HG03432 (cell line): Measurements from ENCODE around the gene NUAK2.
"Not testable (repeated sequence)": the region's sequence is repeated elsewhere in the genome, so short reads cannot be mapped to it uniquely, and the experiment has no call there.

Source experiments
- ATAC-seq: cut with Tn5 transposase; IDR thresholded peaks from one replicate; pipeline ENCODE4 v1.9.1; 2021; ENCODE audit warnings: mild to moderate bottlenecking, moderate library complexity; ENCODE audit not compliant: unreplicated experiment

The NUAK2 gene

DNA sequence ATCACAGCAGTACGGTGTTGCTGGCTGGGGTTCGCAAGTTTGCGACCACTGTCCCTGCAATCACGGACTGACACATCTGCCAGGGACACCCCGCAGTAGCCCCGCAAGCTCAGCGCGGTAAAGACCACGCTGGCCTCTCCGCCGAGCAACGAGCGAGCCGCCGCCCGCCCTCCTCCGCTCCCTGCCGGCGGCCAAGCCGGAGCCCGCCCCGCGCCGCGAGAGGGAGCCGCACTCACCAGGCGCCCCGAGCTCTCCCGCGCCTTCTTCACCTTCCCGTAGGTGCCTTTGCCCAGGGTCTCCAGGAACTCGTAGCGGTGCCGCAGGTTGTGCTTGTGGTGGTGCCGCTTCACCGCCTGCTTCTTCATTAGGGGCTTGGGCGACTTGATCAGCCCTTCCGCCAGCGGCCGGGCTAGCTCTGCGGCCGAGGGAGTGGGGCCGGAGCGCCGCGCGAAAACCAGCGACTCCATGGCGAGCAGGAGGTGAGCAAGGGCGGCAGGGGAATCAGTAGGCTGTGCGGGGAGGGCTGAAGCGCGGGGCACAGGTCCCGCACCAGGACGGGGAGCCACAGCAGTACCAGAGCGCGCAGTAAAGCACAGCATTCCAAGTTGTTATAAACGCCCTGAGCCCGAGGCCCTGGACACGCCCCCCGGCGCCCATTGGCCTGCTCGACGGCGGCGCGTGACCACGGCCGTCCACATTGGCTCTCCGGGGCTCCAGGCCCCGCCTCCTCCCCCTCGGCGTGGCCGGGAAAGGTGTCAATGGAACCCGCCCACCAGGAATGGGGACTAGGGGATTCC lies at the start of gene NUAK2:
NUAK2 (minus strand) TSS at position 584 of the 797 bp plus-strand sequence; CDS start at position 467, 117 bp downstream.
- ATAC-seq = peak; percentile 64

DNA sequence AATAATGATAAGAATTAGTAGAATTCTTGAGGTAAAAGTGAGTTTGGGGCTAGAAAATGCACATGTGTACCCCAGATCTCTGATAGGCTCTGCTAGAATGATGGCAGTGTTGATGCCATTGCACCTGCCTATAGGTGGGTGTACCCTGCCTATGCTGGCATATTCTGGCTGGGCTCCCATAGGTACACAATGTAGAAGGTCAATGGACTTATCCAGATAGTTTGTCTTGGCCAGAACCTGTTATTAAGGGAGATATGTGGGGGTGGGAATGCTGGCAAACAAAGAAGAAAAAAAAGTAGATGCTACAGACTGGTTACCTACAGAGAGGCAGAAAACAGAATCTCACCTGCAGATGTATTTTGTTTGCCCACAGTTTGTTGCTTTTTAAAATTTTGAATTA lies 49.2 kb upstream of the NUAK2 start:
- no peak for ATAC-seq

DNA sequence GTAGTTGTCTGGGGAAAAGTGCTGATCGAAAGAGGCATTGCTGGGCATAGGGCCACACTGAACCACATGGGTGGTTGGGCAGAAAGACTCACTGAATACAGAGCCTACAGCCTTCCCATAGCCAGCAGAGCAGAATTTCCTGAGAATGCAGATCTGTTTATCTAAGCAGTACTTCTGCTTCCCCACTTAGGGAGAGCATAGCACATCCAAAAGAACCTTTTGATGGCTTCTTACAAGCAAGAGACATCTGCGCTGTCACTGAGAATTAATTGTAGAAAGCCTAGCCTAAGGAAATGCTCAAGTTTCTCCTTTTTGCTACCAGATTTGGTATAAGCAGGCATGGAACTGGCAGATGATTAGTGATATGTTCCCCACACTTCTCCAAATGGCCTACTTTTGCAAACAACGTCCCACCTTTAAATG lies 48.2 kb upstream of the NUAK2 start:
- ATAC-seq = no peak

DNA sequence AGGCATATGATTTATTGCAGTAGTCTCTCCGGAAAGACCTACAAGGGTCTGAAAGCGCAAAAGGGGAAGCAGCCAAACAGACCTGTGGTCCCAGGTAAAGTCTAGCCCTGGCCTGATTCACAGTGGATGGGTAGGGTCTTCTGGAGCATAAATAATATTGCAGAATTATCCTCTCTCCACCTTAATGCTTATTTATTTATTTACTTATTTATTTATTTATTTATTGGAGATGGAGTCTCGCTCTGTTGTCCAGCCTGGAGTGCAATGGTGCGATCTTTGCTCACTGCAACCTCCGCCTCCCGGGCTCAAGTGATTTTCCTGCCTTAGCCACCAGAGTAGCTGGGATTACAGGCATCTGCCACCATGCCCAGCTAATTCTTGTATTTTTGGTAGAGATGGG lies 46.9 kb upstream of the NUAK2 start:
- no peak for ATAC-seq

DNA sequence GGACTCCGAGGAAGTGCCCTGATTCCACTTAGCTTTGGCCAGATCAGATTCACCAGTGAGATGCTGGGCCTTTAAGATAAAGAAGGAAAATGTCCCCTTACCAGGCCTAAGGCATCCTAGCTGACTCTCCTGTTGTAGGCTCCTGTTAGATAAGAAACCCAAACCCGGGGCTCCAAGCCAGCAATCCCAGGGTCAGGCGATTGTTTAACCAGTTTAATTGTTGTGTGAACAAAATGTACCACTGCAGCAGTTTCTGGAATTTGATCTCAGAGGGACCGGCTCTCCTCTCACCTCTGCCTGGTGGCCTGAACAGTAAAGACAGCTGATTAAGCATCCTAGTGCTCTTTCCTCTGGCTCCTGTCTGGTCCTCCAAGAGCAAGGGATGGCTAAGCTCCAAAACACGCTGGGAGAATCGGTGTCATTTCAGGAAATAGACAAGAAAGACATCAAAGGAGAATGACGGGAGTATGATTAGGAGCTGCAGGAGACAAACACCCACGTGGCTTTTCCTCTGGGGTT lies 44.5 kb upstream of the NUAK2 start:
- no peak for ATAC-seq

DNA sequence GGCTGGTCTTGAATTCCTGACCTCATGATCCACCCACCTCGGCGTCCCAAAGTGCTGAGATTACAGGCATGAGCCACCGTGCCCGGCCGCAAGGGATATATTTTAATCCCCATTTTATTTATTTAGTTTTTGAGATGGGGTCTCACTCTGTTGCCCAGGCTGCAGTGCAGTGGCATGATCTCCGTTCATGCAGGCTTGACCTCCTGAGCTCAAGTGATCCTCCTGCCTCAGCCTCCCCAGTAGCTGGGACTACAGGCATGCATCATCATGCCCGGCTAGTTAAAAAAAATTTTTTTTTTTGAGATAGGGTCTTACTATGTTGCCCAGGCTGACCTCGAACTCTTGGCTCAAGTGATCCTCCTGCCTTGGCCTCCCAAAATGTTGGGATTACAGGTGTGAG lies 43.5 kb upstream of the NUAK2 start:
- ATAC-seq = not testable (repeated sequence)

DNA sequence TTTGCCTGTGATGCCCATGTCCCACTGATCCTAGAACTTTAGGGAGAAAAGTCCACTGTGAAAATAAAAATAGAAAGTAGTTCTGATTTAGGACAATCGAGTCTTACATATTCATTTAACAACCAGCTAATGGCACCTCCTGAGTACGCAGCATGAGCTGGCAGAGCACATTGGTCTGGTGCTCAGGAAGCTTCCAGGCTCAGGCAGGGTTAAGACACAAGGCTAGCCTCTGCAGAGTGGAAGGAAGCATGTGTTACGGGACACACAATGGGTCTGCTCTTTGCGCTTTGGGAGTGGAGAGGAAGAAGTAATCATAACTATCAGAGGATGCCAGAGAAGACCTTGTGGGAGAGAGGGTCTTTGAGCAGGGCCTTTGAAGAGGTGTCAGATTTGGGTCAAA lies 39.3 kb upstream of the NUAK2 start:
- ATAC-seq = no peak

DNA sequence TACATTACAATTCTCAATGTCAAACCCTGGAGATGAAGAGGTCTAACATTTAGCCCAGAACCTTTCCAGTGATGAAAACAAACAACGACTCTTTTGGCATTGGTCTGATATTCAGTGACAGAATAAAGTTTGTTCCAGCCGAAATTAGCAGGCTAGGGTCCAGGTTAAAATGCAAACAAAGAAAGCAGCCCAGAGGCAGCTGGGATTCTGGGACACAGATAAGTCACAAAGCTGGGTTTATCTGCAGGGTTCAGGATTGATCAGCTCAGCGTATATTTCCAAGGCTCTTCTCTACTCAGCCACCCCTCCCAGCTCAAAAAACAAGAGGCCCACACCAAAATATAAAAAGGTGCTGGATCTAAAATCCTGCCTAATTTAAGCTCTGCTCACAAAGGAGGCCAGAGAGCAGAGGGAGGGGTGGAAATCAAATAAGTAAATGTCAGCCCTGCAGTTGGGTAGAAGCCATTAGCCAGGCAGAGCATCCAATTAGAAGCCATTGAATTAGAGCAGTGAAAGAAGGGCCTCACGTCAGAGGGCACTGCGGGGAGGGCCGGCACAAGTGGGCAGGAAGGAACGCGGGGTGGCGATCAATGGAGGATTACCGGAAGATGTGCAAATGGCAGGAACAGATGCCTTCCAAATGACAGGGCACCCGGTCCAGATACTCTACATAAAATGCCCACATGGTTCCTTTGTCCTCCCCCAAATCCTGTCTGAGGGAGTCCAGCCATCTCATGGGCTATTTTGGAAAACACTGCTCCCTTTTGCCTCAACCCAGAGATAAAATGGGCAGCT lies 38.4 kb upstream of the NUAK2 start:
- no peak for ATAC-seq

DNA sequence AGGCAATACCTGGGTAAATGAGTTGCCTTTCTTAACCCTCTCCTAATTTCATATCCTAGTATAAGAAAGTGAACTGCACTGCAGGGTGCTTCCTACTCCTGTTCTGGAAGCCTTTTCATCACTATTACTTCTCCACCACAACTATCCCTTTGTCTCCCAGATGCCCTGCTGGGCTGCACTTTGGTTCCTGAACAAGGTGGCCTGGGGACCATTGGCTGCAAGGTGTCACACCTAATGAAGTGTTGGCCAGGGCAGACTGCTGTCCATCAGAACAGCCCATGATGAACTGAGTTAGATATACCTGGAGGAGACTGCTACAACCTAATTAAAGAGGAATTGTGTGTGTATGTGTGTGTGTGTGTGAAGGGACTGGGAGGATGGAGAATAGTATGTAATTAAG lies 37.0 kb upstream of the NUAK2 start:
- no peak for ATAC-seq

DNA sequence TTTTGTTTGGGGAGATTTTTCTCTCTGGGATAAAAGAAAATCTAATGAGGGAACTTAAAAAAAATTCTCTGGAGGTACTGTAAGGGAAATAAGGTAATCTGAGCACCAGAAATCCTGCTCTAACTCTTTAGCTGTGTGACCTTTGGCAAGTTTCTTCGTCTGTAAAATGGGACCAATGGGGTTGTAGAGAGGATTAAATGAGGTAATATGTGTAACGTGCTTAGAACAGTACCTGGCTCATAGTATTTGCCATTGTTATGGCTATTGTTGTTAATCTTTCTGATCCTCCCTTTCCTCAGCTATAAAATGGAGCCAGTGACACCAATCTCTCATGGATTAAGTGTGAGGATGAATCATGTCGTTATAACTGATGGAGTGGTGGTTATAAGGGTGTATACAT lies 36.0 kb upstream of the NUAK2 start:
- ATAC-seq = no peak

DNA sequence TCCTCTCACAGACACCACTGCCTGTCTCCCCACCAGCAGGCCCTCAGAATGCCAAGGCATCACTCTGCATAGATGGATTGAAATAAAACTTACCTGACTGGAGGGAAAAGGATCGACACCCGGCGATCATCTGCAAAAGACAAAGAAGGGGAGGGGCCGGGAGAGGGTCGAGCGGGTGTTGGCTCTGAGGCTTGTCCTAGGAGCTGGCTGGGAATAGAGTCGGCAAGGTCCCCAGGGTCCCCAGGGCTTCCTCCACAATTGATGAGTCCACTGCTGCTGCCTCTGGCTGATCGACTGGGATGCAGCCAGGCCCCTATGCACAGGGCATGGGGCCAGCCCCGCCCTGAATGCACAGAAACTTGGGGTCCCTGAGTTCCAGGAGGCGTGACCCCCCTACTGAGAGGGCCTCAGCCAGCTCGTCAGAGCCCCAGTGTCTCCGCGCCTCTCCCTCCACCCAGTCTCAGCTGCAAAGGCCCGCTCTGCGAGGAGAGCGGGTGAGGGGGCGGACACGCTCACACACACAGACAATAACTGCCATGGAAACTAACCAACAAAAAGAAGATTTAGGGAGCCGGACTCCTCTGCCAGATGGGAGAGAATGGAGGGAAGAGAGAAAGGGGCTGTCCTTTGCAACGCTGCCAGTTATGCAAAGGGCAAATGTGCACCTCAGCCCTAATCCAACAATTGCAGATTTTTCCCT lies 35.0 kb upstream of the NUAK2 start, which contains the start of gene KLHDC8A:
KLHDC8A (minus strand) TSS at position 483 of the 700 bp plus-strand sequence. CDS start 13,318 bp downstream, outside the sequence.
- no peak for ATAC-seq

DNA sequence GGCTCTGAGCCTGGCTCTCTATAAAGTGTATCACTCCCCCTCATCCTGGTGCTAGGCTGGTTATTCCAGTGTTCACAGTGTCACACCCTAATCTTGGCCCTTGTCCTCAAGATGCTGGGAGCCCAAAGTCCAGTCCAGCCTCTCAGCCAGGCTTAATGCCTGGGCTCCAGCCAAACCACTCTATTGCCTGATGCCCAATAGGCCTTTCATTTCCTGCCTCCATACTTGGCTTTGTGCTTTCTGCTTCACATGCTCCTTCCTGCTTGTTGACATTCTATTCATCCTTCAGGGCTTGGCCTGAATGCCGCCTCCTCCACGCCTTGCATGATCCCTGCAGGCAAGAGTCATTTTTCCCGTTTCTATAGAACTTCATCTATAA lies 33.5 kb upstream of the NUAK2 start:
- no peak for ATAC-seq

DNA sequence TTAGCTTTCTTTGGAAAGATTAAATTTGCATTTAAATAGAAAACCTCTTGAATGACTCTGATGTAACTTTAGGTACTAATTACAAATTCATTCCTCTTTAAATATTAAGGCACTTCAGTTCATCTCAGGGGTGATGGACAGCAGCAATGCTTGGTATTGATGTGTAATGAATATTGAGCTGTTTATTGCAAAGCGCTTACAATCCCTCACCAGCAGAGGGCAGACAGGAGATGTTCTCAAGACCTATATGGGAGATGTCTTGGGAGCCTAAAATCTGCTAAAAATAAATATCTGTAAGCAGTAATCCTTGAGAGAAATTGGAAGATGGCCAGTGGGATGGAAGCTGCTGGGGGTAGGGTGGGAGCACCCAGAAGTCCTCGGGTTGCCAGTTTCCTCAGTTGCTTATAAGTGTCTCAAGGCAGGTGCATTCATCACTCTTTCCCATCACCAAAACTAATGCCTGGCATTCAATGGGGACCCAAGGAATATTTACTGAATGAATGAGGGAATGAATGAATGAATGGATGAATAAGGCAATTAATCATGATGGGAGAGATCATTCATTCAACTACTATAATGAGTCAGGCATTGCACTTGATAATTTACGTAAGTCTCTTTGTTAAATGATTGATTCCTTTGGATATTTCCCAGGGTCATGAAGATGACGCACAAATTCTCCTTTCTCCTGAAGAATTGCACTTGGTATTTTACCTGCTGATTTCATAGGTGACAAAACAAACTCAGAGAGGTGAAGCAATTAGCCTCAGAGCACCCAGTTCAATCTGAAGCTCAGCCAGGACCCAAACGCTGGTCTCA lies 32.9 kb upstream of the NUAK2 start:
- no peak for ATAC-seq

DNA sequence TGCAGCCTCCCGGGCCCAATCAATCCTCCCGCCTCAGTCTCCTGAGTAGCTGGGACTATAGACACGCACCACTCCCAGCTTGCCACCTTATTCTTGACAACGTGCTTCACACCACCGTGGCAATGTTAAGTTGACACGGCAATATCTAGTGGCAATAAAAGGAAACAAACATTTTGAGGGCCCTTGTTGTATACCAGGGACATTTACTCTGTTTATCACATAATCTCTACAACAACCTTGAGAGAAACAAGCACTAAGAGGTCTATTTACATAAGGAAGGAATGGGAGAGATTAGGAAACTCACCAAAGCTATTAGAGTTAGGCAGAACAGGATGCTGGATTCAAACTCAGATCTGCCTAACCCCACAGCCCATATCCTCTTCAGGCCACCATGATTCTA lies 32.1 kb upstream of the NUAK2 start:
- no peak for ATAC-seq

DNA sequence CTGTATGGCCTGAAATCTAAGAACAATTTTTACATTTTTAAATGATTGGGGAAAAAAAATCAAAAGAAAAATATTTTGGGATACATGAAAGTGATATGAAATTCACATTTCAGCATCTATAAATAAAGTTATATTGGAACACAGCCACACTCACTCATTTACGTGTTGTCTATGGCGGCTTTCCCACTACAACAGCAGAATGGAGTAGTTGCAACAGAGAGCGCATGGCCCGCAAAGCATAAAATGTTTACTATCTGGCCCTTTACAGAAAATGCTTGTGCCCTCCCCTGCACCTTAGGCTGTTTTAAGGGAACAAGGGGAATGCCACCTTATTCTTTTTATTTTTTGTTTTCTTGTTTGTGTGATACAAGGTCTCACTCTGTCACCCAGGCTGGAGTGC lies 31.6 kb upstream of the NUAK2 start:
- no peak for ATAC-seq

DNA sequence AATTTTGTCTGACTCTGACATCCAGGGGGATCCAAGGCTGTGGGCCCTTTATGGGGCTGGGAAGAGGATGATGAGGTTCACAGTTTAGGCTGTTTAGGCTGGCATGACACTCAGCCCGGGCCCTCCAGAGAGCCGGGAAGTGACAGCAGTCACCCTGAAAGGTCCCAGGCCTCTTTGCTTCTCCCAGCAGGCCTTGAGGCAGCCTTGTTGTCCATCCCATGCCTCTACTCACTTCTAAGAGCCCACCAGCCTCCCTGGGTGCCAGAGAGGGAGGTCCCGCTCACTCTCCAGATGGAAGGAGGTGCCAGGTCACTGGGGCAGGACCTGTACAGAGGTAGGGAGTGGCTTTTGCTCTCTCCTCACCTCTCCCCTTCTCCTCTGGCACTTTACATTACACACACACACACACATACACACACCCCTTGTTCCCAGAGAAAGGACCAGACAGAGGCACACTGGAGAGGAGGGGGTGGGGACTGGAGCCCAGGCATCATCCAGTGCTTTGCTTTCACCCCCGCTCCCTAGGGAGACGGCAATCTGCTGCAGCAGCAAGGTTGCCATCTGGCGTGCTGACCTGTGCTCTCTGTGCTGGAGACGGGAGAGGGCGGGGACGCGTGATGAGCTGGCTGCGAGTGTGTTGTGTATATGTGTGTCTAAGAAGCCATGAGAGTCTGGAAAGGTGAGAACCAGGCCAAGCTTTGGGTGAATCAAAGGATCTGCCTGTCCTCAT lies 30.6 kb upstream of the NUAK2 start:
- ATAC-seq = no peak

DNA sequence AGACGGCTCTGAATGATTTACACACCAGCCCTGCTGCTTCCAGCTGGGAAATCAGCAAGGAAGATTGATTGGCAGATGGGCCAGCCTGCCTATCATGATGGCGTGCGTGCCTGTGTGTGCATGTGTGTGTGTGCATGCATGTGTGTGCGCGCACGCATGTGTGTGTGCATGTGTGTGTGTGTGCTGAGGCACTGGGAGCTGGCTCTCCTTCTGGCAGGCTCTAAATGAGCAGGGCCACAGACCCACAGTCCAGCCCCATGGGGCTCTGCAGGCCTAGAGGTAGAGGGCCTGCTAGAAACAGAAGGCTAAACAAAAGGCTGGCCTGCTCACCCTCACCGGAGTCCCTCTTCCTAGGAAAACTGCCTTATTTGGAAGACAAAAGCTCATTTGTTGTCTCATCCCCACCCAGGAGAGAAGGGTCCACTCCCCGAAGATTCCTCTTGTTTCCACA lies 29.2 kb upstream of the NUAK2 start:
- ATAC-seq = no peak

DNA sequence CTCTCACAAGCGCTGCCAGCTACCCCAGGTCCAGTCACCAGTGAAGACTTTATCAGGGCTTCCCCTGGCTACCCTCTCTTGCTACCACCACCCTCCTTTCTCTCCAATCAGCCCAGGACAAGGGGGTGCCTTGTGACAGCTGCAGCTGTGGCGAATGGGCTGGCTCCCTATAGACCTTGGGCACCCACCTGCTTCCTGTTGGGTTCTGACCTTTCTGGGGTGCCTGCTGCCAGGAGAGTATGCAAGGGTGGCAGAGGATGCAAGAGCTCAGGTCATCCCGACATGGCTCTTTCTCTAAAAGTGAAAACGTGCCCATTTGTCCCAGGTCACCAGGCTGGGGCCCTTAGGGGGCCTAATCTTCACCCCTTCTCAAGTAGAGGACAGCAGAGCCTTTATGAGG lies 28.6 kb upstream of the NUAK2 start:
- ATAC-seq = no peak

DNA sequence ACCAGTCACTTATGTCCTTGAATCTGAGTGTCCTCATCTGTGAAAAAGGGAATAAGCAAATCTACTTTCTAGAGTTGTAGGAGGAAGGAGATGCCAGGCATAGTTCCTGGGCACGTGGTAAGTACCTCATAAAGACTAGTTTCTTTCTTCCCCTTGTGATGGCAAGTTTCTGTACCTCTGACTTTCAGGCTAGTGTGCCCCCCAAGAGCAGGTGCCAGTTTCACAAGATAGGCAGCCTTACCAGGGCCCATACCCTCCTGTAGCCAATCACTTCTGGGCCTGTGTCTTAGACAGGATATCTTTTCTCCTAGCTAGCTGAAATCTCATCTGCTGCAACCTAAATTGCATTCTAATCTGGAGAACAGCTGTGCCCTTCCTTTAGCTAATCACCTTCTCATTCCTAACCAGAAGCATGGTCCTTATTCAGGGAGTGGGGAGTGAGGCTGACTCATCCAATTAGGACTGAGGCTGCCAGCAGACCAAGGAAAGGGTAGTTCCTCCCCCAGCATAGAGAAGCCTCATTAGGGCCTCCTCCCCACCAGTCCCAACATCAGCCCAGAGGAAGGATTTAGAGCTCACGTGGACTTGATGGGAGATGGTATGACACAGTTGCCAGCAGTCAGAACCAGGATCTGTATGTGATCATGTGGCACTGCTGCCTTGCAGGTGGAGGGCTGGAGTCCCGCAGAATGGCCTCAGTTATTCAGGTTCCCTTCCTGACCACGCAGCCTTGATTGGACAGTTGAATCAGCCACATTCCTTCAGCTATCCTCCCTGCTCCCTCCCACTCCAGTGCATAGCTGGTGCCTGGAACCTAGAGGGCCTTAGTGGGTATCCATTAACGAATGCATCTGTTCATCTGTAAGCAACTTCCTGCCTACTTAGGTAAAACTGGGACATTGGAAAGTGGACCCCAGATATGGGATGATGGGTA lies 27.3 kb upstream of the NUAK2 start:
- no peak for ATAC-seq
